PC-3 (cell line): ENCODE measurements around the gene USP12. TPM values are rescaled to one million over a fixed set of nuclear protein-coding genes. Genes with fewer than 3 reads are reported as not detected.

ENCODE experiments used
- ATAC-seq: fragments of 200-7000 bp; cut with Tn5 transposase; 2 replicates; pipeline ENCODE4 v1.9.1; 2020; ENCODE audit warnings: mild to moderate bottlenecking, moderate library complexity
- BruUV-seq: library from RNA; stranded (reverse); fragments of 400-500 nt; replicated peaks from 2 replicates; lab custom pipeline; 2021; lab: Mats Ljungman, UMichigan
- CTCF ChIA-PET: fragments of 300-600 bp; sonication (Branson Sonifier 250); formaldehyde crosslinking; loops from one replicate; lab custom pipeline; 2022; ENCODE audit warnings: antibody characterized with exemption; lab: Charles Lee
- POLR2A ChIA-PET: fragments of 300-600 bp; sonication (Branson Sonifier 250); formaldehyde crosslinking; loops from one replicate; lab custom pipeline; 2022; ENCODE audit warnings: antibody characterized with exemption; ENCODE audit not compliant: unreplicated experiment; lab: Charles Lee
- DNase-seq: peaks from one replicate; pipeline ENCODE4 v3.0.0-alpha.2; 2015
- H2AFZ ChIP-seq: fragments of 300-600 bp; sonication (generic); 2 replicates; pipeline ENCODE4 v1.6.0; 2016; ENCODE audit warnings: antibody characterized with exemption, low read length
- H3F3A ChIP-seq: fragments of 300-600 bp; sonication (generic); one replicate; pipeline ENCODE4 v1.6.0; 2017; ENCODE audit warnings: antibody characterized with exemption, low read length, control low read depth, mild to moderate bottlenecking; ENCODE audit not compliant: unreplicated experiment
- H3K27ac ChIP-seq: fragments of 300-600 bp; sonication (generic); 2 replicates; pipeline ENCODE4 v1.5.1; 2016; ENCODE audit warnings: mild to moderate bottlenecking, low read length
- H3K27me3 ChIP-seq: fragments of 300-600 bp; sonication (generic); 2 replicates; pipeline ENCODE4 v1.6.1; 2016; ENCODE audit warnings: low read length, mixed read lengths
- H3K36me3 ChIP-seq: fragments of 300-600 bp; sonication (generic); 2 replicates; pipeline ENCODE4 v1.6.1; 2016; ENCODE audit warnings: low read depth, mixed run types, low read length, mixed read lengths
- H3K4me1 ChIP-seq: fragments of 300-600 bp; sonication (generic); 2 replicates; pipeline ENCODE4 v1.5.1; 2016; ENCODE audit warnings: low read length; ENCODE audit not compliant: insufficient read depth
- H3K4me2 ChIP-seq: fragments of 300-600 bp; sonication (generic); 2 replicates; pipeline ENCODE4 v1.6.0; 2016; ENCODE audit warnings: low read length
- H3K4me3 ChIP-seq: fragments of 300-600 bp; sonication (generic); 2 replicates; pipeline ENCODE4 v1.5.1; 2016; ENCODE audit warnings: mild to moderate bottlenecking, low read length, mixed read lengths
- H3K79me2 ChIP-seq: fragments of 300-600 bp; sonication (generic); 2 replicates; pipeline ENCODE4 v1.6.1; 2017; ENCODE audit warnings: low read length, mixed read lengths
- H3K9ac ChIP-seq: fragments of 300-600 bp; sonication (generic); 2 replicates; pipeline ENCODE4 v1.6.0; 2016; ENCODE audit warnings: mild to moderate bottlenecking, low read length
- H3K9me2 ChIP-seq: fragments of 300-600 bp; sonication (generic); replicated peaks from 2 replicates; pipeline ENCODE4 v1.6.1; 2016; ENCODE audit warnings: mixed run types, low read length, mixed read lengths
- H3K9me3 ChIP-seq: fragments of 300-600 bp; sonication (generic); 2 replicates; pipeline ENCODE4 v1.6.1; 2016; ENCODE audit warnings: low read length, mixed read lengths
- H4K20me1 ChIP-seq: fragments of 300-600 bp; sonication (generic); 2 replicates; pipeline ENCODE4 v1.6.1; 2016; ENCODE audit warnings: low read length, mixed read lengths
- CTCF ChIP-seq: fragments of 300-600 bp; sonication (generic); conservative IDR thresholded peaks from 2 replicates; pipeline ENCODE4 v1.5.1; 2017; ENCODE audit warnings: antibody characterized with exemption, low read depth, mild to moderate bottlenecking, low read length
- EZH2 ChIP-seq: fragments of 300-600 bp; sonication (generic); IDR thresholded peaks from one replicate; pipeline ENCODE4 v1.6.1; 2017; ENCODE audit warnings: antibody characterized with exemption, mild to moderate bottlenecking, low read length; ENCODE audit not compliant: unreplicated experiment
- EZH2phosphoT487 ChIP-seq: fragments of 300-600 bp; sonication (generic); IDR thresholded peaks from 2 replicates; pipeline ENCODE4 v1.6.1; 2018; ENCODE audit warnings: mild to moderate bottlenecking, antibody characterized with exemption, low read length, borderline replicate concordance
- intact Hi-C: fragments of 100-400 bp; cut with micrococcal nuclease; formaldehyde crosslinking; loops from 2 replicates; pipeline ENCODE4 v1.9.0; 2023
- total RNA-seq: library from RNA; depleted of rRNA; stranded (reverse); fragments of >200 nt; gene quantifications from 2 replicates; pipeline ENCODE4 v1.2.3, GENCODE V29; 2014

Gene USP12
- total RNA-seq, 1 experiment from 2014 or later = 24.2 TPM

GRCh38 chr13:27091451-27091850, 80.2 kb downstream of the USP12 start:
- no peak overlapping the region for H3K9ac ChIP-seq
- H3K9me2 ChIP-seq = no peaks in the 10 kb centered on the region
- no peak overlapping the region for H3K4me3 ChIP-seq
- no peaks in the 10 kb centered on the region for H3K27me3 ChIP-seq
- no peak for TF ChIP-seq EZH2phosphoT487
- TF ChIP-seq CTCF = no peak
- no peak for TF ChIP-seq EZH2
- intact Hi-C loops = no loop called here
- no peak for ATAC-seq
- peaks cover 3% of the 10 kb centered on the region for H3F3A ChIP-seq
- no peaks in the 10 kb centered on the region for H3K79me2 ChIP-seq
- H4K20me1 ChIP-seq = no peaks in the 10 kb centered on the region
- peaks cover 21% of the 10 kb centered on the region for H3K36me3 ChIP-seq
- ChIA-PET CTCF (no interaction called here), POLR2A (no interaction called here)
- H3K9me3 ChIP-seq = no peaks in the 10 kb centered on the region
- no peak overlapping the region for H2AFZ ChIP-seq
- DNase-seq = no peak
- no peak overlapping the region for H3K27ac ChIP-seq
- BruUV-seq = no TSS peak
- no peaks in the 10 kb centered on the region for H3K4me1 ChIP-seq
- no peak overlapping the region for H3K4me2 ChIP-seq

GRCh38 chr13:27088619-27089018, 83.0 kb downstream of the USP12 start:
- Histone ChIP-seq H3K36me3 (peaks cover 21% of the 10 kb centered on the region), H3K9me2 (no peaks in the 10 kb centered on the region), H3K79me2 (no peaks in the 10 kb centered on the region), H4K20me1 (no peaks in the 10 kb centered on the region), H2AFZ (no peak overlapping the region), H3K4me1 (no peaks in the 10 kb centered on the region), H3K4me3 (no peak overlapping the region), H3F3A (peaks cover 3% of the 10 kb centered on the region), H3K4me2 (no peak overlapping the region), H3K9ac (no peak overlapping the region), H3K9me3 (no peaks in the 10 kb centered on the region), H3K27me3 (no peaks in the 10 kb centered on the region), H3K27ac (no peak overlapping the region)
- BruUV-seq = no TSS peak
- ATAC-seq = no peak
- POLR2A ChIA-PET = no interaction called here
- TF ChIP-seq CTCF (no peak), EZH2phosphoT487 (no peak), EZH2 (no peak)
- DNase-seq = no peak
- CTCF ChIA-PET = no interaction called here
- intact Hi-C loops = no loop called here

GRCh38 chr13:27086599-27087265, 84.9 kb downstream of the USP12 start:
- TF ChIP-seq EZH2 (no peak), EZH2phosphoT487 (no peak), CTCF (no peak)
- POLR2A ChIA-PET = no interaction called here

More at GRCh38 chr13:27086599-27087265, 84.9 kb downstream of the USP12 start:
- Histone ChIP-seq H3K79me2 (no peaks in the 10 kb centered on the region), H3K4me3 (no peak overlapping the region), H3K4me1 (no peaks in the 10 kb centered on the region), H3K4me2 (no peak overlapping the region), H3K27me3 (no peaks in the 10 kb centered on the region), H3K27ac (no peak overlapping the region), H3K9ac (no peak overlapping the region), H3K9me3 (no peaks in the 10 kb centered on the region), H2AFZ (no peak overlapping the region), H3K36me3 (peaks cover 26% of the 10 kb centered on the region), H3F3A (peaks cover 3% of the 10 kb centered on the region), H3K9me2 (no peaks in the 10 kb centered on the region), H4K20me1 (no peaks in the 10 kb centered on the region)
- BruUV-seq = no TSS peak
- intact Hi-C loops = no loop called here
- CTCF ChIA-PET = no interaction called here
- ATAC-seq = no peak
- no peak for DNase-seq
